GM12878 (cell line): Measurements from ENCODE around the gene BACE2.

Experiments used
- HCFC1 ChIP-seq: fragments of 150-350 bp; IDR thresholded peaks from 2 replicates; pipeline ENCODE4 v1.6.1; 2014; ENCODE audit warnings: low read length
- TF ChIP-seq, protein P1 (sequence below): fragments of 450-650 bp; formaldehyde crosslinking; IDR thresholded peaks from 2 replicates; pipeline ENCODE4 v1.4.0; 2020; ENCODE audit warnings: mild to moderate bottlenecking, moderate library complexity
- TF ChIP-seq, protein P2 (sequence below), 3 experiments: IDR thresholded peaks in 2 of 3; conservative IDR thresholded peaks in 1 of 3; 2 replicates each; pipeline ENCODE4 v1.5.1; 2011; ENCODE audit warnings: low read depth in 3 of 3, low read length in 3 of 3, mild to moderate bottlenecking in 3 of 3, control low read depth in 2 of 3, moderate library complexity in 2 of 3, inconsistent platforms in 1 of 3, mixed read lengths in 1 of 3; ENCODE audit not compliant: control insufficient read depth in 2 of 3, insufficient read depth in 1 of 3; ENCODE audit errors: extremely low read depth in 1 of 3

DNA sequence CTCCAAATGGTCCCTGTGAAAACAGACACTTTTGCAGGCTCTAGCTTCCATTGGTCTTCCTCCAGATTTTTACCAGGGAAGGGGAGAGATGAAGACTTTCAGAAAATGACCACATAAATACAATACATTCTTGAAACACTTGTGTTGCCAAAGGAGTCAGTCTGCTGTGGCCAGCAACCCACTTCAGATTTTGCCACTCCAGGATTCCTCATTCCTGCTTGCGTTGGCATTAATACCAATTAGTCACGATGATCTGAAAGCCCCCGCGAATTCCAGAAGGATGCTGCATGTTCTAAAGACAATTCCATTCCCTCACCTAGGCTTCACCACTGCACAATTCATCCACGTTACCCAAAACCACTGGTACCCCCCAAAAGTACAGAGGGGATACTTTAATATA is 7.9 kb upstream of the BACE2 start:
- TF ChIP-seq, protein P1, sequence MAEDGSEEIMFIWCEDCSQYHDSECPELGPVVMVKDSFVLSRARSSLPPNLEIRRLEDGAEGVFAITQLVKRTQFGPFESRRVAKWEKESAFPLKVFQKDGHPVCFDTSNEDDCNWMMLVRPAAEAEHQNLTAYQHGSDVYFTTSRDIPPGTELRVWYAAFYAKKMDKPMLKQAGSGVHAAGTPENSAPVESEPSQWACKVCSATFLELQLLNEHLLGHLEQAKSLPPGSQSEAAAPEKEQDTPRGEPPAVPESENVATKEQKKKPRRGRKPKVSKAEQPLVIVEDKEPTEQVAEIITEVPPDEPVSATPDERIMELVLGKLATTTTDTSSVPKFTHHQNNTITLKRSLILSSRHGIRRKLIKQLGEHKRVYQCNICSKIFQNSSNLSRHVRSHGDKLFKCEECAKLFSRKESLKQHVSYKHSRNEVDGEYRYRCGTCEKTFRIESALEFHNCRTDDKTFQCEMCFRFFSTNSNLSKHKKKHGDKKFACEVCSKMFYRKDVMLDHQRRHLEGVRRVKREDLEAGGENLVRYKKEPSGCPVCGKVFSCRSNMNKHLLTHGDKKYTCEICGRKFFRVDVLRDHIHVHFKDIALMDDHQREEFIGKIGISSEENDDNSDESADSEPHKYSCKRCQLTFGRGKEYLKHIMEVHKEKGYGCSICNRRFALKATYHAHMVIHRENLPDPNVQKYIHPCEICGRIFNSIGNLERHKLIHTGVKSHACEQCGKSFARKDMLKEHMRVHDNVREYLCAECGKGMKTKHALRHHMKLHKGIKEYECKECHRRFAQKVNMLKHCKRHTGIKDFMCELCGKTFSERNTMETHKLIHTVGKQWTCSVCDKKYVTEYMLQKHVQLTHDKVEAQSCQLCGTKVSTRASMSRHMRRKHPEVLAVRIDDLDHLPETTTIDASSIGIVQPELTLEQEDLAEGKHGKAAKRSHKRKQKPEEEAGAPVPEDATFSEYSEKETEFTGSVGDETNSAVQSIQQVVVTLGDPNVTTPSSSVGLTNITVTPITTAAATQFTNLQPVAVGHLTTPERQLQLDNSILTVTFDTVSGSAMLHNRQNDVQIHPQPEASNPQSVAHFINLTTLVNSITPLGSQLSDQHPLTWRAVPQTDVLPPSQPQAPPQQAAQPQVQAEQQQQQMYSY (CRISPR knock-in tag): no peak
- no peak for TF ChIP-seq HCFC1
- TF ChIP-seq, protein P2, sequence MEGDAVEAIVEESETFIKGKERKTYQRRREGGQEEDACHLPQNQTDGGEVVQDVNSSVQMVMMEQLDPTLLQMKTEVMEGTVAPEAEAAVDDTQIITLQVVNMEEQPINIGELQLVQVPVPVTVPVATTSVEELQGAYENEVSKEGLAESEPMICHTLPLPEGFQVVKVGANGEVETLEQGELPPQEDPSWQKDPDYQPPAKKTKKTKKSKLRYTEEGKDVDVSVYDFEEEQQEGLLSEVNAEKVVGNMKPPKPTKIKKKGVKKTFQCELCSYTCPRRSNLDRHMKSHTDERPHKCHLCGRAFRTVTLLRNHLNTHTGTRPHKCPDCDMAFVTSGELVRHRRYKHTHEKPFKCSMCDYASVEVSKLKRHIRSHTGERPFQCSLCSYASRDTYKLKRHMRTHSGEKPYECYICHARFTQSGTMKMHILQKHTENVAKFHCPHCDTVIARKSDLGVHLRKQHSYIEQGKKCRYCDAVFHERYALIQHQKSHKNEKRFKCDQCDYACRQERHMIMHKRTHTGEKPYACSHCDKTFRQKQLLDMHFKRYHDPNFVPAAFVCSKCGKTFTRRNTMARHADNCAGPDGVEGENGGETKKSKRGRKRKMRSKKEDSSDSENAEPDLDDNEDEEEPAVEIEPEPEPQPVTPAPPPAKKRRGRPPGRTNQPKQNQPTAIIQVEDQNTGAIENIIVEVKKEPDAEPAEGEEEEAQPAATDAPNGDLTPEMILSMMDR (IDR thresholded peaks at IDR 0.05 in 2 of 3, conservative IDR thresholded peaks at IDR 0.05 in 1 of 3; ENCODE audit: control insufficient read depth in 2 of 3, extremely low read depth in 1 of 3, insufficient read depth in 1 of 3, low read depth in 3 of 3, low read length in 3 of 3): no peak
